K562 (cell line): ENCODE measurements around the gene PLPPR1. TPM values are rescaled to one million over a fixed set of nuclear protein-coding genes. Genes with fewer than 3 reads are reported as not detected.
A peak's percentile ranks its signal among the peaks of the same experiment; 100 is the strongest.

Experiments
- ATAC-seq: fragments of 200-7000 bp; cut with Tn5 transposase; 3 replicates; pipeline ENCODE4 v1.9.1; 2020; ENCODE audit warnings: moderate library complexity
- BruUV-seq: library from RNA; stranded (reverse); fragments of 400-500 nt; replicated peaks from 2 replicates; lab custom pipeline; 2021; lab: Mats Ljungman, UMichigan
- CTCF ChIA-PET: fragments of 300-600 bp; formaldehyde crosslinking; extraction: SDS; loops from one replicate; lab custom pipeline; 2021; ENCODE audit warnings: low intra/inter-chr PET ratio; lab: Yijun Ruan, JAX
- POLR2A ChIA-PET: fragments of 300-600, 350-650 bp; sonication (Branson Sonifier 250); formaldehyde crosslinking; extraction: SDS; loops from one replicate; lab custom pipeline; 2021; ENCODE audit warnings: antibody characterized with exemption, inconsistent platforms; lab: Yijun Ruan, JAX
- DNase-seq, 4 experiments: peaks; one replicate each; pipeline versions ENCODE4 v3.0.0 to v3.0.0-alpha.2; 2011 to 2018; ENCODE audit warnings: low spot score in 3 of 4, mixed read lengths in 3 of 4; ENCODE audit errors: extremely low read depth in 1 of 4
- FAIRE-seq: peaks from 2 replicates; lab custom pipeline; 2011; peaks lifted over from hg19 to GRCh38; lab: Jason Lieb, UNC
- H2AFZ ChIP-seq: 2 replicates; pipeline ENCODE4 v1.6.0; 2011; ENCODE audit warnings: low read depth, low read length, control low read depth, inconsistent platforms
- H3K27ac ChIP-seq: fragments of 200-600 bp; 3 replicates; pipeline ENCODE4 v1.8.0; 2011; ENCODE audit warnings: low read depth, mild to moderate bottlenecking, control low read depth, inconsistent platforms, low read length, moderate library complexity, mixed read lengths; ENCODE audit errors: extremely low read depth
- H3K27me3 ChIP-seq, 2 experiments: fragments of 300-600 bp in 1 of 2; 2 replicates in 1 of 2; 3 replicates in 1 of 2; pipeline versions ENCODE4 v1.6.0 to v1.8.0; 2011; ENCODE audit warnings: inconsistent platforms in 2 of 2, low read length in 2 of 2, mild to moderate bottlenecking in 1 of 2, mixed read lengths in 1 of 2, moderate library complexity in 1 of 2; ENCODE audit not compliant: control insufficient read depth in 2 of 2, insufficient read depth in 2 of 2
- H3K36me3 ChIP-seq: fragments of 300-600 bp; 3 replicates; pipeline ENCODE4 v1.8.0; 2011; ENCODE audit warnings: mild to moderate bottlenecking, low read length, inconsistent platforms; ENCODE audit not compliant: control insufficient read depth, insufficient read depth
- H3K4me1 ChIP-seq, 2 experiments: fragments of 200-600 bp in 1 of 2; replicated peaks in 1 of 2; 2 replicates in 1 of 2; 3 replicates in 1 of 2; pipeline versions ENCODE4 v1.5.1 to v1.8.0; 2011; ENCODE audit warnings: inconsistent platforms in 2 of 2, low read length in 2 of 2, mild to moderate bottlenecking in 1 of 2, mixed read lengths in 1 of 2, moderate library complexity in 1 of 2; ENCODE audit not compliant: control insufficient read depth in 2 of 2, insufficient read depth in 2 of 2
- H3K4me2 ChIP-seq: 2 replicates; pipeline ENCODE4 v1.6.1; 2011; ENCODE audit warnings: low read length, control low read depth, inconsistent platforms, mixed read lengths; ENCODE audit not compliant: insufficient read depth
- H3K4me3 ChIP-seq: fragments of 200-600 bp; sonication (generic), shearing (Covaris generic); 2 replicates; pipeline ENCODE4 v1.5.1; 2016; ENCODE audit warnings: control low read depth, inconsistent platforms
- H3K79me2 ChIP-seq: fragments of 200-600 bp; 3 replicates; pipeline ENCODE4 v1.8.0; 2011; ENCODE audit warnings: low read length, inconsistent platforms; ENCODE audit not compliant: control insufficient read depth, insufficient read depth
- H3K9ac ChIP-seq, 2 experiments: 2 replicates each; pipeline versions ENCODE4 v1.6.0 to v1.6.1; 2011; ENCODE audit warnings: low read depth in 2 of 2, low read length in 2 of 2, control low read depth in 1 of 2, inconsistent platforms in 1 of 2, mild to moderate bottlenecking in 1 of 2, mixed read lengths in 1 of 2; ENCODE audit not compliant: insufficient read depth in 1 of 2
- H3K9me1 ChIP-seq: one replicate; pipeline ENCODE4 v1.6.0; 2011; ENCODE audit warnings: inconsistent platforms, mild to moderate bottlenecking, low read length, moderate library complexity; ENCODE audit not compliant: control insufficient read depth, insufficient read depth
- H3K9me3 ChIP-seq: replicated peaks from 2 replicates; pipeline ENCODE4 v1.5.1; 2011; ENCODE audit warnings: low read depth, low read length, inconsistent platforms; ENCODE audit not compliant: control insufficient read depth, insufficient read depth
- H4K20me1 ChIP-seq: replicated peaks from 2 replicates; pipeline ENCODE4 v1.6.1; 2011; ENCODE audit warnings: low read length, inconsistent platforms, mixed read lengths; ENCODE audit not compliant: control insufficient read depth, insufficient read depth
- EP400 ChIP-seq: fragments of 450-650 bp; IDR thresholded peaks from 2 replicates; pipeline ENCODE4 v1.6.1; 2017; ENCODE audit warnings: antibody characterized with exemption, mild to moderate bottlenecking, moderate library complexity
- GATAD2A ChIP-seq: fragments of 450-650 bp; IDR thresholded peaks from 2 replicates; pipeline ENCODE4 v1.6.1; 2017
- NR1H2 ChIP-seq: sonication (generic); formaldehyde crosslinking; IDR thresholded peaks from 2 replicates; pipeline ENCODE4 v1.4.0; 2020; ENCODE audit warnings: mild to moderate bottlenecking, missing genetic modification reagents
- TAF1 ChIP-seq: IDR thresholded peaks from 2 replicates; pipeline ENCODE4 v1.6.1; 2011; ENCODE audit warnings: mild to moderate bottlenecking, low read length, moderate library complexity; ENCODE audit not compliant: insufficient read depth, control insufficient read depth, severe bottlenecking; ENCODE audit errors: extremely low read depth
- ZFP30 ChIP-seq: fragments of 250-450 bp; sonication (Bioruptor Pico); IDR thresholded peaks from 2 replicates; pipeline ENCODE4 v1.8.0; 2022; ENCODE audit warnings: moderate library complexity, mild to moderate bottlenecking, inconsistent platforms, borderline replicate concordance
- ZNF133 ChIP-seq: fragments of 250-450 bp; sonication (Bioruptor Pico); IDR thresholded peaks from 2 replicates; pipeline ENCODE4 v1.4.0; 2020; ENCODE audit warnings: mild to moderate bottlenecking
- ZNF347 ChIP-seq: fragments of 450-650 bp; formaldehyde crosslinking; IDR thresholded peaks from 2 replicates; pipeline ENCODE4 v1.4.0; 2020; ENCODE audit warnings: low read depth, mild to moderate bottlenecking, moderate library complexity
- WGBS: fragments of 100-300 bp; shearing (Covaris generic); methylation state at CpG from one replicate; pipeline ENCODE4 v1.1.6; 2016; ENCODE audit warnings: low coverage, mixed read lengths; ENCODE audit not compliant: insufficient coverage; ENCODE audit errors: missing lambda C conversion rate; 5-methylcytosine and 5-hydroxymethylcytosine counted together
- in situ Hi-C: fragments of 300-500 bp; cut with MboI; formaldehyde crosslinking; loops from 4 replicates; pipeline ENCODE4 v1.15.0; 2018; ENCODE audit warnings: inconsistent platforms, mixed read lengths
- intact Hi-C: fragments of 100-400 bp; cut with micrococcal nuclease; formaldehyde crosslinking; loops from 2 replicates; pipeline ENCODE4 v1.14.2; 2022
- polyA plus RNA-seq, 8 experiments: library from polyadenylated mRNA; depleted of rRNA in 4 of 8; stranded (reverse) in 5 of 8; unstranded in 3 of 8; fragments of >200 nt; fragmentation: Nextera tagmentation in 2 of 8; fragmentation: Illumina TruSeq in 1 of 8; extraction: Ambion mirVana in 2 of 8; extraction: Trizol in 1 of 8; gene quantifications; 2 replicates each; pipeline versions ENCODE4 v1.2.1 to v1.2.3, GENCODE V29; 2011 to 2014; ENCODE audit warnings: inconsistent platforms in 1 of 8, missing spikeins in 1 of 8
- total RNA-seq, 7 experiments: library from RNA; depleted of rRNA in 6 of 7; stranded (reverse); fragments of >200 nt in 6 of 7; fragmentation: Illumina TruSeq in 2 of 7; extraction: Trizol in 2 of 7; gene quantifications; 2 replicates each; pipeline versions ENCODE4 v1.2.1 to v1.2.3, GENCODE V29; 2011 to 2021; ENCODE audit warnings: low replicate concordance in 1 of 7
- TF ChIP-seq, protein P1 (sequence below): fragments of 450-650 bp; formaldehyde crosslinking; IDR thresholded peaks from 2 replicates; pipeline ENCODE4 v1.4.0; 2022; ENCODE audit warnings: missing genetic modification characterization
- TF ChIP-seq, protein P2 (sequence below), 2 experiments: IDR thresholded peaks; 2 replicates each; pipeline ENCODE4 v1.6.1; 2012; ENCODE audit warnings: improper control_type of control experiment in 2 of 2, low read depth in 2 of 2, low read length in 2 of 2, borderline replicate concordance in 1 of 2
- TF ChIP-seq, protein P3 (sequence below): sonication (generic); formaldehyde crosslinking; IDR thresholded peaks from 2 replicates; pipeline ENCODE4 v1.8.1; 2023; ENCODE audit warnings: mild to moderate bottlenecking, missing genetic modification reagents

Gene PLPPR1
- total and polyA plus RNA-seq, 9 of the 15 experiments (the other 6 are each of a cell fraction or from before 2014, with no cell fraction given), result not detected

DNA sequence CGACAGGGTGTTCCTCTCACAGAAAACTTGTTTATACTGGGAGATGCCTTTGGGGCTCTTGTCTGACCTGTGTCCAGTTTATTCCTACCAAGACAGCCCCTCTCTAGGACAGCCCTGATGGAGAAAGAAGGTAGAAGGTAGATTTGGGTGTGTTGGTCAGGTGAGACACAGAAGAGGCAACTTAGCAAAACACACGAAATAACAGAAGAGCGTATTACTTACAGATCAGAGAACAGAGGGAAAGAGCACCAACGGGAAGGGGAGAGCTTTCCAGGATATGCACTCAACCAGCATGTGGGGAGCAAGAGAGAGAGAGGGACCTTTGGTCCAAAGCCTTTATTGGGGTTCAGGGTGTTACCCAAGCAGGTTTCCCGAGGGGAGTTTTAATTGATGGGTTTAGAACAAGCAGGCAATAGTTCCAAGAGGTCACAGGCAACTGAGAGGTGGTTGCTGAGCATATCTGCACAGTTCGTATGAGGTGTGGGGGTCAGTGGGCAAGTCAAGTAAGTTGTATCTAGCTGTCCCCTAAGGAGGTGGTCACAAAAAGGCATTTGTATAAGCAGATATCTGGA, 324.5 kb downstream of the PLPPR1 start:
- Histone ChIP-seq H3K4me3 (no peak overlapping the region), H3K36me3 (no peaks in the 10 kb centered on the region), H2AFZ (peak overlapping the region; percentile 69), H3K9me1 (no peaks in the 10 kb centered on the region), H3K9me3 (no peaks in the 10 kb centered on the region; the same call in 1 of the 2 replicates), H4K20me1 (no peaks in the 10 kb centered on the region), H3K4me1 (peaks cover 0 to 5% of the 10 kb centered on the region in 2 experiments; a peak in 3 of 5 replicates), H3K79me2 (no peaks in the 10 kb centered on the region), H3K9ac (no peak overlapping the region), H3K4me2 (no peak overlapping the region), H3K27ac (no peak overlapping the region), H3K27me3 (no peaks in the 10 kb centered on the region)
- FAIRE-seq, result no peak
- ATAC-seq, result no peak; the same call in 2 of the 3 replicates
- ChIA-PET CTCF (no interaction called here), POLR2A (no interaction called here)
- BruUV-seq, result no TSS peak
- 43% methylated on average over 6 of the region's 6 CpGs for WGBS
- in situ Hi-C loops (no loop called here), intact Hi-C loops (no loop called here)
- TF ChIP-seq TAF1 (no peak), ZFP30 (no peak), EP400 (no peak), GATAD2A (no peak)
- no peak for DNase-seq

DNA sequence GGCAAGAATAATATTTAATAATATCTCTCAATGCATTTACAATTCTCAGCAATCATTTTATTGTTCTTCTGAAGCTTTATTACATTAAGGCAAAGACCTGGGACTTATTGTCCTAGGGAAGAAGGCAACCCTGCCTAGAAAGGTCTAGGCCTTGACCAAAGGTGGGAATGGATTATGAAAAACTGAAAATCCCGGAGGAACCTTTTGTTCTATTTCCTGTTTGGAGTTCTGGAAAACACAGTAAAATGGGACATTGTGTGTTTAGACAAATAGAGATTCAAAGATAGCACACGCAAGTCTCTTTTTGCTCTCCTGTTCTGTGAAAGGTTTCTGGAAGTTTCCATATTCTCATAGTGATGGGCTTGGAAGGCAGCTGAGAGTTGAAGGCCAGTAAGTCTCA, 325.2 kb downstream of the PLPPR1 start:
- H3K4me1 ChIP-seq, result peaks cover 0 to 5% of the 10 kb centered on the region in 2 experiments; a peak in 3 of 5 replicates
- no peak overlapping the region for H3K9ac ChIP-seq
- 64% methylated on average over 2 of the region's 2 CpGs for WGBS
- no peak overlapping the region for H3K4me3 ChIP-seq
- H3K9me1 ChIP-seq, result no peaks in the 10 kb centered on the region
- ATAC-seq, result no peak
- in situ Hi-C loops, result no loop called here
- H3K27ac ChIP-seq, result no peak overlapping the region
- no peaks in the 10 kb centered on the region for H3K36me3 ChIP-seq
- no peaks in the 10 kb centered on the region for H3K27me3 ChIP-seq
- no peaks in the 10 kb centered on the region for H4K20me1 ChIP-seq
- DNase-seq, result no peak
- ChIA-PET CTCF (no interaction called here), POLR2A (no interaction called here)
- H3K79me2 ChIP-seq, result no peaks in the 10 kb centered on the region
- H2AFZ ChIP-seq, result no peak overlapping the region
- intact Hi-C loops, result no loop called here
- BruUV-seq, result no TSS peak
- H3K9me3 ChIP-seq, result no peaks in the 10 kb centered on the region; the same call in 1 of the 2 replicates
- no peak overlapping the region for H3K4me2 ChIP-seq
- no peak for FAIRE-seq
- TF ChIP-seq, protein P1, sequence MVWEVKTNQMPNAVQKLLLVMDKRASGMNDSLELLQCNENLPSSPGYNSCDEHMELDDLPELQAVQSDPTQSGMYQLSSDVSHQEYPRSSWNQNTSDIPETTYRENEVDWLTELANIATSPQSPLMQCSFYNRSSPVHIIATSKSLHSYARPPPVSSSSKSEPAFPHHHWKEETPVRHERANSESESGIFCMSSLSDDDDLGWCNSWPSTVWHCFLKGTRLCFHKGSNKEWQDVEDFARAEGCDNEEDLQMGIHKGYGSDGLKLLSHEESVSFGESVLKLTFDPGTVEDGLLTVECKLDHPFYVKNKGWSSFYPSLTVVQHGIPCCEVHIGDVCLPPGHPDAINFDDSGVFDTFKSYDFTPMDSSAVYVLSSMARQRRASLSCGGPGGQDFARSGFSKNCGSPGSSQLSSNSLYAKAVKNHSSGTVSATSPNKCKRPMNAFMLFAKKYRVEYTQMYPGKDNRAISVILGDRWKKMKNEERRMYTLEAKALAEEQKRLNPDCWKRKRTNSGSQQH (CRISPR knock-in tag), result no peak
- TF ChIP-seq, protein P2, sequence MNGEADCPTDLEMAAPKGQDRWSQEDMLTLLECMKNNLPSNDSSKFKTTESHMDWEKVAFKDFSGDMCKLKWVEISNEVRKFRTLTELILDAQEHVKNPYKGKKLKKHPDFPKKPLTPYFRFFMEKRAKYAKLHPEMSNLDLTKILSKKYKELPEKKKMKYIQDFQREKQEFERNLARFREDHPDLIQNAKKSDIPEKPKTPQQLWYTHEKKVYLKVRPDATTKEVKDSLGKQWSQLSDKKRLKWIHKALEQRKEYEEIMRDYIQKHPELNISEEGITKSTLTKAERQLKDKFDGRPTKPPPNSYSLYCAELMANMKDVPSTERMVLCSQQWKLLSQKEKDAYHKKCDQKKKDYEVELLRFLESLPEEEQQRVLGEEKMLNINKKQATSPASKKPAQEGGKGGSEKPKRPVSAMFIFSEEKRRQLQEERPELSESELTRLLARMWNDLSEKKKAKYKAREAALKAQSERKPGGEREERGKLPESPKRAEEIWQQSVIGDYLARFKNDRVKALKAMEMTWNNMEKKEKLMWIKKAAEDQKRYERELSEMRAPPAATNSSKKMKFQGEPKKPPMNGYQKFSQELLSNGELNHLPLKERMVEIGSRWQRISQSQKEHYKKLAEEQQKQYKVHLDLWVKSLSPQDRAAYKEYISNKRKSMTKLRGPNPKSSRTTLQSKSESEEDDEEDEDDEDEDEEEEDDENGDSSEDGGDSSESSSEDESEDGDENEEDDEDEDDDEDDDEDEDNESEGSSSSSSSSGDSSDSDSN (IDR thresholded peaks at IDR 0.05; ENCODE audit: borderline replicate concordance in 1 of 2, low read depth in 2 of 2, low read length in 2 of 2), result no peak
- TF ChIP-seq, protein P3, sequence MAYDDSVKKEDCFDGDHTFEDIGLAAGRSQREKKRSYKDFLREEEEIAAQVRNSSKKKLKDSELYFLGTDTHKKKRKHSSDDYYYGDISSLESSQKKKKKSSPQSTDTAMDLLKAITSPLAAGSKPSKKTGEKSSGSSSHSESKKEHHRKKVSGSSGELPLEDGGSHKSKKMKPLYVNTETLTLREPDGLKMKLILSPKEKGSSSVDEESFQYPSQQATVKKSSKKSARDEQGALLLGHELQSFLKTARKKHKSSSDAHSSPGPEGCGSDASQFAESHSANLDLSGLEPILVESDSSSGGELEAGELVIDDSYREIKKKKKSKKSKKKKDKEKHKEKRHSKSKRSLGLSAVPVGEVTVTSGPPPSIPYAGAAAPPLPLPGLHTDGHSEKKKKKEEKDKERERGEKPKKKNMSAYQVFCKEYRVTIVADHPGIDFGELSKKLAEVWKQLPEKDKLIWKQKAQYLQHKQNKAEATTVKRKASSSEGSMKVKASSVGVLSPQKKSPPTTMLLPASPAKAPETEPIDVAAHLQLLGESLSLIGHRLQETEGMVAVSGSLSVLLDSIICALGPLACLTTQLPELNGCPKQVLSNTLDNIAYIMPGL, result no peak
- TF ChIP-seq ZNF347 (CRISPR knock-in tag) (no peak), ZNF133 (no peak), NR1H2 (CRISPR knock-in tag) (no peak)
